HTR-8/SVneo (cell line): ENCODE data around the gene VAV2.

Source experiments
- DNase-seq: peaks from one replicate; pipeline ENCODE4 v3.0.0; 2011; ENCODE audit warnings: low spot score, mixed read lengths; ENCODE audit not compliant: insufficient read length
- FAIRE-seq: peaks from 2 replicates; lab custom pipeline; 2011; peaks lifted over from hg19 to GRCh38; lab: Jason Lieb, UNC

The VAV2 gene

DNA sequence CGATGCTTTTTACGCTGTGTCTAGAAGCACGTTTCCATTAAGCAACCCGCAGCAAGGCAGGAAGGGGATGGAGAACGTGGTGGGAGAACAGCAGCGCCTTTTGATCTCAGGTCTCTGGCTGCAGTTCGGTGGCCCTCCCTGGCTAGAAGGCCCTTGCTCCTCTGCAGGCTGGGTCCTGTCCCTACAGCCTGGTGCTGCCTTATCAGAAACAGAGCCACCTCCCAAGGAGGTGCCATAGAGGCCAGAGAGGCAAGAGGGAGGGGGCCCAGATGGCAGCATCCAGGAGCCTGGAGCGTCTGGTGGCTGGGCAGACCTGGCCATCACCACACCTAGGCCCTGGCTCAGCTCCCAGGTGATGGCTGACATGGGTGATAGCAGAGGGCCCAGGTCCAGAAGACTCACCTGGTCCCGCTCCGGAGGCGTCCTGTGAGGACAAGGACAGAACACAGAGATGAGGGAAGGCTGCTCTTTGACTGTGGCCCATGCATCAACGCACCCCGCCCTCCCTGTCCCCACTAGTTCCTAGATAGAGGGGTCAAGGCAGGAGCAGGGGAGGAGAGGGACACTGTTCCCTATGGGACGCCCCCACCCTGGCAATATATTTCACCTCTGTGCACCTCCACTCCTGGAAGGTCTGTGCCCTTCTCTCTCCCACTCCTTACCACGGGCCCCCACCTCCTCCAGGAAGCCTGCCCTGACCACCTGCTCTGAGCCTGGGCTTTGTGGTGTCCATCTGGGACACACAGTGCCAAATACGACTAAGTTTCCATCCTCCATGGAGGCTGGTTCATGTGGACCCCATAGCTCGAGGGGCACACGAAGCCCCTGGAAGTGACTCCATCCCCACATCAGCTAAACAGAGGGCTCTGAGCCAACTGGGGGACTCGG lies 212.4 kb downstream of the VAV2 start:
- no peak for DNase-seq
- no peak for FAIRE-seq

DNA sequence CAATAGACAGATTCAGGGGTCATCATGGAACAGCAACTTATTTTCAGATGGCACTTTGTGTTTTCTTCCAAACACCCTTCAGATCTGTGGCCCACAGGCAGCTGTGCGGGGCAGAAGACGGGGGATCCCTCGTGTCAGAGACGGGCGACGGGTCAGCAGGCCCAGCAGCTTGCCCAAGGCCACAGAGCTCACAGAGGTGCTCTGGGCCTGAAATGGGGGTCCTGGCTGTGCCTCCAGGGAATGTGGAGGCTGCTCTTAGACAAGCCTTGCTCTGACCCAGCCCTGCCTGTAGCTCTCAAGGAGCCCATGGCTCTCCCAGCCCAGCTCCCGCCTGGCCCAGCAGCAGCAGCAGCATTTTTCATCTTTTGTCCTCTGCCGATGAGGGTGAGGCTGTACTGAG lies 213.0 kb downstream of the VAV2 start:
- DNase-seq: no peak

DNA sequence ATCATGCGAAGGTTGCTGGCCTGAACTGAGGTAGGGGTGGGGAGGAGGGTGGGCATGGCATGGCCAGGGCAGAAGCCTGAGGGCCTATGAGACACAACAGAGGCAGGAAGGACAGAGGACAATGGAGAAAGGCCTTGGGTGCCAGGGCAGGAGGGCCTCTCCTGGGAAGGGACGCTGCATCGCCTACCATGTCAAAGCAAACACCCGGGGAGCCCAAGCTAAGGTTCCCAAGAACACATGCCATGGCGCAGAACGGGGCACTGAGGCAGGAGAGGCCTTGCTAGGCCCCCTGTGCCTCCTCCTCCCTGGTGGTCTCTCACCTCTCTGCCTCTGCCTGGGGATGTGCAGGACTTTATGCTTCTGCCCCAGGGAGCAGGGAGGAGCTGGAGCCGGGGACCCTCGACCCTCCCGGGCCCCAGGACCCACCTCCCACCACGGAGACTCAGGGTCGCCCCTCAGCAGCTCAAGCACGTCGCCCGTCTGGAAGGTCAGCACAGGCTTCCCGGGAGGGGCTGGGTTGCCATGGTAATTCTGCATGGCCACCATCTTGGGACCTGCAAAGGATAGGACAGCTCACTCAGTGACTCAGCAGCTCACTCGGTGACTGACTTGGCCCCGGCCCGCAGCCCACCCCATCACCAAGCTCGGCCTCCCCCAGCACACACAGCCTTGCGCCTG lies 213.6 kb downstream of the VAV2 start:
- FAIRE-seq (no peak), DNase-seq (no peak)

More for the DNA sequence above, 213.0 kb downstream of the VAV2 start:
- no peak for FAIRE-seq

DNA sequence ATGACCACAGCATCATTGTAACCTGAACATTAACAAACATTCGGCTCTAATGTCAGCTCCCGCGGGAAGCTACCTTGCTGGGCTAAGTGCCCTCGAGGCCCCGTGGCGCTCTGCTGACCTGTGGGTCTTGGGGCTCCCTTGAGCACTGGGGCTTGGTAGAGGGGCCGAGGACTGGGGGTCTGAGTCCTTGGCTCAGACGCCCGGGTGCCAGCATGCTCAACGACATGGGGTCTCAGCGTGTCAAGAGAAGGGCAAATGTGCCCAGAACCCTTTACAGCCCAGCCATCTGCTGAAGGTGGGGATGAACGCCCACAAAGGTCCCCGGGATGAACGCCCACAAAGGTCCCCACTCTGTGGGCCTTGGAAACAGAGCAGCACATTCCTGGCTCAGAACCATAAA lies 214.3 kb downstream of the VAV2 start:
- DNase-seq (no peak), FAIRE-seq (no peak)

DNA sequence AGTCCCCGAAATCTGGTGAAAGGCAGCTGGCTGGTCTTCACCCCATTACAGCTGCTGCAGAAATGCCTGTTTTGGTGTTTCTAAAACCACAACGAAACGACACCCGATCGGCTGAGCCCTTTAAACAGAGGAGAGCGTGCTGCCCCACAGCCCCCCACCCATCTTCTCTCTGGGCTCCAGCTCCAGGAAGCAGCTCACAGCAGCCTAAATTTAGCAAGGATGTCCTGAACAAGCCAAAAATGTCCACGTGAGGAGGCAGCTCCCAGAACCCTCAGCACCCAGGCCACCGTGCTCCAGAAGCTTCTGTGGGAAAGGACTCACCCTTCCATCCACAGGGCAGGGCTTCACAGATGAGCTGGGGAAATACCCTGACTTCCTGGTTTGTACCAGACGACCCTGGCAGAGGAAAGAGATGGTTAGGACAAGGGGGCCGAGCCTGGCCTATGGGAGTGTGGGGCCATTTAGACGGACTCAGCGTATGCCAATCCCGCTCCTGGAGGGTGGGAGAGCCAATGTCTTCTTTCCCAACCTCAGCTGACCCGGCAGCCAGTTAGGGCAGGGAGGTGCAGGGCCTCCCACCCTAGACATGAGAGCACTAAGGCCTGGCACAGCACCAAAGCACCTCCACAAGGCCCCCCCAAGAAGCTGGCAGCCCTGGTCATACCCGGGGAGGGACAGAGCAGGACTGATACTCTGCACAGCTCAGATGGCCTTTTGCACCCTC lies 214.9 kb downstream of the VAV2 start:
- no peak for DNase-seq
- no peak for FAIRE-seq

DNA sequence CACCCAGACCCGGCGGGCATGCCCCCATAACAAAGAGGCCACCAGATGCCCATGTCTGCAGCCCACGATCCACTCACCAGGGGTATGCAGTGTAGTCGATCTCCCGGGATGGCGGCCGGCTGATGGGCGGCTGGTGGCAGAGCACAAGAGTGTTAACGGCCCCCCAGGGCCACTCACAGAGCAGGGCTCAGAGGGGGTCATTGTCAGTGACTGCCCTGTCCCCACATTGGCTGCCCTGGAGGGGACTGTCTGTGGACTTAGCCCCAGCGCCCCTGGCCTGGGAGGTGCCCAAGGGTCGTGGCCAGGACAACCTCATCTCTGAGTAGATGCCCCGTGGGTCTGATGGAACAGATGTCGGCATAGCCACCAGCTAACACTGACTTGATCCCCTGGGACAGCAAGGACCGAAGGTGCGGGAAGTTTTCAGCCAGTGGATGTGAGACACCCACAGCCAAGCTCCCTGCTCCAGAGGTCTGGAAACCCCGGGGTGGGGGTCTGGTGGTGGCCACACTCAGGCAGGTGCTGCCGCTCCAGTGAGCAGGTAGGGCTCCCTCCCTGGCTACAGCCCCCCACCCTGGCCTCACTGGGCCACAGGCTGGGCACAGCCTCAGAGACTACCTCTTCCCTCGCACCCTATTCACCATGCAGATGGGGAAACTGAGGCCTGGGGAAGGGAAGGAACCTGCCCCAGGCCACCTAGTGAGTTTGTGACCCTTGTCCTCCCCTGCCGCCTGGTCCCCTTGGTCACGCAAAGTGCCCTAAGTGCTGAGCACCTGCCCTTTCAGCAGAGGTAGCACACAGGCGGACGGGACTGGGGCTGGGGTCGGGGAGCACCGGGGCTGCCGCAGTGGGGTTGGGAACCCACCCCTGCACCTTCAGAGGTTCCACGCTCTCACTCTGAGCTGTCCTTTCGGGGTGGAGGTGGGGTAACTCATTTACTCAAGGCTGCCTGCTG lies 215.9 kb downstream of the VAV2 start:
- DNase-seq: no peak
- FAIRE-seq: no peak

DNA sequence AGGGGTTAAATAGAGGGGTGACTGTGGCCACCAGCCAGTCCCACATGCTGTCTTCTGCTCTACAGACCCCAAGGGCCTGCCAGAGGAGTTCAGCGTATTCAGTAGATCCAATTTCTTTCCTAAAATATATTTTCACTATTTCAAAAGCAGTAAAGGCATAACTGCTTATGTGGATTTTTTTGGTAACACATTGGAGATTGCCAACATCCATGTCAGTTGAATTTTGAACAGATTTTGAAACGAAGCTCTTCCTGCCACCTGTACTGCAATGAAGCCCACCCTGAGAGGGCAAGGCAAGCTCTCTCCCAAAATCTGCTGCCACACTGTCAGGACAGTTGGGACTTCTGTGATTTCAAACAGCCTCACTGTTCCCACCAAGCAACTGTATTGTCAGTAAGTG lies 216.8 kb downstream of the VAV2 start:
- DNase-seq (no peak), FAIRE-seq (no peak)

DNA sequence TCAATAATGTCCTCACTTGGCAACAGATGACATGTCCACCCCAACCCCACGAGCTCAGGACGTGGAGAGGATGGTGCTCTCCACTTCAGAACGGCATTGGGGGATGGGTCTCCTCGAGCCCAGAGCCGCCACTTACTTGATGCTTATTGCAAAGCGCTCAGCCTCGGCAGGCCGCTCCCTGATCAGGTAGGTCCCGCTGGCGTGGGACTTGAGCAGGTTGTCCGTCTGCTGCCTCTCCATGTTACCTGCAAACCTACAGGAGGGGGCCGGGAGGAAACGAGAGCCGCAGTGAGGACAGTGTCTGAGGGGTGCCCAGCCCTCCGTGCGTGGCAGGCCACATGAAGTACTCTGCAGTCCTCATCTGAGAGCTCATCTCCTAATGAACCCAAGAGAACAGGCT lies 217.3 kb downstream of the VAV2 start:
- DNase-seq (no peak), FAIRE-seq (no peak)

DNA sequence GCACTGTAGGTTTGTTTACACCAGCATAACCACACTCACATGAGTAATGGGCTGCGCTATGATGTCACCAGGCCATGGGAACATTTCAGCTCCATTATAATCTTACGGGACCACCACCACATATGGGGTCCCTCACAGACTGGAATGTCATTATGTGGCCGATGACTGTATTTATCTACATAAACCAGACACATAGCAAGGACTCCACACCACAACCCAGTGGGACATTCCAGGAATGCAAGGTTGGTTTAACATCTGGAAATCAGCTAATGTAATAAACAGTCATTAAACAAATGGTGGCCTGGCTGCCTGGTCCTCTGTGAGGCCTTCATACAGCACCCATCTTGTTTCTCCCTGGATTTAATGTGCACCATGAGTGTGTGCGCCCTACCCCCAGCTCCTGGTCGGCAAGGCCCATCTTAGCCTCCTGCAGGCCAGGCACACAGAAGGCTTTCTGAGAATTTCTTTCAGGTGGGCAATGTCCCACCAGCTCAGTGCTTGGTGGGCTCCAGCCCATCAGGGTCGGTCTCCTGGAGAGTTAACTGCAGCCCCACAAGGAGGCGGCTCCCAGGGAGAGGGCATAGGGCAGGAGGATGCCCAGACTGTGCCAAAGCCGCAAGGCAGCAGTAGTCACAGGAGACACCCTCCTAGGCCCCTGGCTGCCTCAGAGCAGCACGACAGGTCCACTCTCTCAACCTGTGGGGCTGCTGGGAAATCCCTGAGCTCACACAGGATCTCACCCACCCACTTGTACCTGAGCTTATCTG lies 218.1 kb downstream of the VAV2 start:
- DNase-seq: no peak
- no peak for FAIRE-seq

DNA sequence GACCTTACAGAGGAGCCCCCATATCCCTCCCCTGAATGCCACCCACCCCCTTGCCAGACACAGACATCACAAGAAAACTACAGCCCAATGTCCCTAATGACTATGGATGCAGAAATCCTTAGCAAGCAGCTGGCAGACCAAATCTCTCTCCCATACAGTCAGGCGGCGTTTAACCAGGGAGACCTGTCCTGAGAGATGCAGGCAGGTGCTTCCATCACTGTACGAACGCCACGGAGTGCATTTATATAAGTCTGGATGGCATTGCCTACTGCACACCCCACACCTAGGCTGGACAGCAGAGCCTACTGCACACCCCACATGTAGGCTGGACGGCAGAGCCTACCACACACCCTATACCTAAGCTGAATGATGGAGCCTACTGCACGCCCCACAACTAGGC lies 219.5 kb downstream of the VAV2 start:
- FAIRE-seq (no peak), DNase-seq (no peak)

DNA sequence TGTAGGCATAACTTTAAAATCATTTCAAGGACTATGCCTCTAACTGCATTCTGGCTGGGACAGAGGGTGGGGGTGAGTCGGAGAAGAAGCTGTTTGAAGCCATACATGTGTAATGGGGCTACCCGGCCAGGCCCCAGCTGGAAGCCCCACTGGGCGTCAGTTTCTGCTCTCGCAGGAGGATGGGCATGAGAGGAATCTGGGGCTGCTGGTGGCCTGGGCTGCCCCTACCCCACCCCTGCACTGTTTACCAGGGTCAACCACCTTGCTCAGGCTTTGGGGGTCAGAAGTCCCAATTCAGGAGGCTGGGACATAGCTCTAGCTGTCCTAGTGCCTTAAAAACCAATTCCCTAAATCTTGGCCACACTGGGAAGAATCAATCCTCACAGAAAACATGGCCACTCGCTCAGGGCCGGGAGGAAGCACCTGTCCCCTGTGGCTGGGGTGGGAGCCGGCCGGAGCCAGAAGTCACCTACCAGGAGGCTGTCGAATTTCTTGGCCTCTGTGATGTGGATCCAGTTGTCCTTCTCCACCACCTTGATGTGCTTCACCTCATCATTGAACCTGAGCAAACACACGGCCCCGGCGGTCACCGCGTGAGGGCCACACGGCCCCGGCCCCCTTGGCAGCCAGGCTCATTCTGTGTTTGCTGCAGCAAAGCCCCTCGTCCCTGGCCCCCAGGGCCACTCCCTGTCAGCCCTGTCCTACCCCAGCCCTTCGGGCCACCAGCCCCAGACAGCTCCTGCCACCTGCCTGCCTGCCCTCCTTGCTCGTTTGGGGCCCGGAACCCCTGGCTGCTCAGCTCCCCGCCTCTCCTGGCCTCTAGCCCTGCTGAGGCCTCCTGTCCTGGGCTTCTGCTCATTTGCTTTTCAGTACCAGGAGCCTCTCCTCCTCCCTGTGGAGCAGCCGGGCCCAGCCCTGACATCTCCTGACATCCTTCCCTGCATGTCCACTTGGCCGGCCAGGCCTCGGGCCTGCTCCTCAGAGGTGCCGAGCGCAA lies 220.3 kb downstream of the VAV2 start:
- no peak for DNase-seq
- no peak for FAIRE-seq

DNA sequence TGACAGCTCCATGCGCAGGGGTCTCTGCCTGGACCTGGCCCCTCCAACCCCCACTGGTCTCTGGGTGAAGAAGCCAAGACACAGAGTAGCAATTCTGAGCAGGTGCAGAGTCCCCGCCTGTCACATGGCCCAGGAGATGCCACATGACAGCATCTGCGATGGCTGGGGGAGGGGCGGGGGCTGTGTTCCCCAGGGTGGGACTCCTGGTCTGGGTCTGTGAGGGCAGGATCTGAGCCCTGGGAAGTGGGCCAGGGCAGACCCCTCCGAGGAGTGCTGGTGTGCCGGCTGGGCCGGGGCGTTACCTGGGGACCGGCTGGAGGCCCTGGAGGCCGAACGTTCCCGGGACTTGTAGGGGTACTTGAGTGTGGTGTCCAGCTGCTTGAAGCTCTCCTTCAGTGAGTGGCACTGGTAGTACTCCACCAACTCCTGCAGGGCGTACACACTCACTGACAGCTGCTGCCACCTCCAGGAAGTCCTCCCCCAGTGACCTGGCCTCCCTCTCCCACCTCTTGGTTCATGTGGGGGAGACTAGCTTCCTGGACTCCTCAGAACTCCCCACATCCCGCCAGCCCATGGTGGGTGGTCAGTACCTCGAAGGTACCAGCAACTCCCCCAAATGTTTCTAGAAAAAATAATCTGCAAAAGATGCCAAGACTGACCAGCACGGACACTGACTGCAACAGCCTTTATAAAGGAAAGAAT lies 221.9 kb downstream of the VAV2 start:
- DNase-seq (no peak), FAIRE-seq (no peak)

DNA sequence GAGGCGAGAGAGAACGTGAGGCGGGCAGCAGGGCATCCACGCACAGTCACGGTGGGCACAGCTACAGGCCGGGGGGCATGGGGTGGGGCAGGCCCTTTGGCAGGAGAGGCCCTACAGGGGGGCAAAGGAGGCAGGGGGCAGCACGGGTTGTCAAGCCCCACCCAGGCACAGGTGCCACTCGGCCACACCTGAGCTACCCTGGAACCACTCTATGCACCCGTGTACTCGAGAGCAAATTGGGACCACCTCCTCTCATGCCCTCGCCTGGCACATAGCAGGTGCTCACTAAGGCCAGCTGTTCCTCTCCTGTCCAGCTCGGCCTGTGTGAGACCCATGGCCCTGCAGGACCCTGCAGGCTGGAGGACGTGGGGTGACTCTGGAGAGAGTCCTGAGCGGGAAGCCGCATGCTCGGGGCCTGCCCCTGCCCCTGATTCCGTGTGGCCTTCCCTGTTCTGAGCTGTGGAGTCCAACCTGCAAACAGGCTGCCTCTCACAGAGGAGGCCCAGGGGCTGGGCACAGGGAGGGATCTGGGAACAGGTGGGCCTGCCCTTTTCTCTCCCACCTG lies 222.5 kb downstream of the VAV2 start:
- DNase-seq (no peak), FAIRE-seq (no peak)

DNA sequence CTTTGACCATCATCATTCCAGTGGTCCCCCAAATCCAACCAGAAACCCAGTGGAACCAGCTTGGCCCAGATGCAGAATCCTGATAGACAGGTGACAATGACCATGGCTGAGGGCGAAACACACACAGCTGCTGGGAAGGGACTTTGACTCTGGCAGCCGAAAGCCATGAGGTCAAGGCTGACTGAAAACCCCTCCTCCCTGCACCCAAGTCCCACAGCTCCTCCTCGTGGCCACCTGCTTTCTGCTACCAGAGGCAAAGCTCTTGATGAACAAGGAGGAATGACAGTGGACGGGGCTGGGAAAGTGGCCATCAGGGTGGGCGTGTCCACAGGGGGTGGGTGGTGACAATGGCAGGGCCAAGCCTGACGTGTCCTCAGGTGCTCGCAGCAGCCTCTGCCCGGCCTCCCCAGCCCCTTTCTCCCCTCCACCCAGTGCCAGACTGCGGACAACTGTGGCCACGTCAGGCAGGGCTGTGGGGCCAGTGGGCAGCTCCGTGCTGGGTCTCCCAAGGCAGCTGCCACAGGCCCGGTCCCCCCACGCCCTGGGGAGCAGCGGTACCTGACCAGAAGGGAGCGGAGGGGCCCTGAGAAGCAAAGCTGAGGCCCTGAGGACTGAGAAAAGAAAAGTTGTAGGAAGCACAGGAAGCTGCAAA lies 223.1 kb downstream of the VAV2 start:
- DNase-seq (no peak), FAIRE-seq (no peak)

DNA sequence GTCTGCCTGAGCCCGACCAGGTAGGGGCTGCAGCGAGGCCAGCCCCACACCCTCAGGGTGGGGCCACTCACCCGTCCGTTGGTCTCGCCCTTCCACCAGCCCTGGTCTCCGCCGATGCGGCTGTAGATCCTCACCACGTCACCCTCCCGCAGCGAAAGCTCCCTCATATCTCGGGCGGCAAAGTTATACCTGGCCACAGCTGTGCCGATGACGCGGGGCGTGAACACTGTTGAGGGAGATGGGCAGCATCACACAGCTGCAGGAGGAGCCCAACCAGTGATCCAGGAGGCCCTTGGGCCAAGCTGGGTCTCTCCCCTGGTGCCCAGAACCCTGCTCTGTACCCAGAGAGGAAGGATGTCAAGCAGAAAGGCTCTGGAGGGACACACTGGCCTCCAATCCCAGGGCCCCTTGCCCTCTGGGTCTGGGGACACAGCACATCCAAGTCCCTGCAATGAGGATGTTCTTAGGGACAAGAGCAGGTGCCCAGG lies 223.7 kb downstream of the VAV2 start:
- FAIRE-seq: no peak
- no peak for DNase-seq

DNA sequence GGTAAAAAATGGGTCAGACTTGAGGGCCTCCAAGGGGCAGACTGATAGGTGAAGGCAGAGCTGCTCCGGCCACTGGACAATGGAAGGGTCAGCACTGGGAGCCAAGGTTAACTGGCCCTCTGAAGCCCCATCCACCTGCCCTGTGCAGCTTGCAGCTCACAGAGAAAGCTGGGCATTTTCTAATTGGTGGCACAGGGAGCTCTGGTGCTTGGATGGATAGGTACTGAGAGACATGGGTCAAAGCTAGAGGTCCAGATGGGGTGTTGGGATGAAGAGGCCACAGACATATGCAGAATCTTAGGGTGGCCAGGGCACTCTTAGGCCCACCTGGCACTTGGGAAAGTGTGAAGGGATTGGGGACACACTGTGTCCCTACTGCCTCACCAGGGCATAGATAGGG lies 224.5 kb downstream of the VAV2 start:
- DNase-seq: no peak
- FAIRE-seq: no peak

DNA sequence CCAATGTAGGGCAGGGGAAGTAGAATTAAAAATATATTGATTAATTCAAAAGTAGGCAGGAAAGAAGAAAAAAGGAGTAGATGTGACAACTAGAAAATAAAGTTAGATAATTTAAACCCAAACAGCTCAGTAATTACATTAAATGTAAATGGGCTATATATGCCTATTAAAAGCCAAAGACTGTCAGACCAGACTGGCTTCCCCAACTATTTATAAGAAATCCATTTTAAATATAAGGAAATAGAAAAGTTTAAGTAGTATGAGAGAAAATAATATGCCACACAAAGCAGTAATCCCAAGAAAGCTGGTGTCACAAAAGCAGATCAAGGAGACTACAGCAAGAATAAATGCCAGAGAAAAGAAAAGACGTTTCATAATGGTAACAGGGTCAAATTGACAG lies 225.1 kb downstream of the VAV2 start:
- DNase-seq (no peak), FAIRE-seq (no peak)
